M059J (cell line): Measurements from ENCODE around the gene CSRNP2. TPM values are rescaled to one million over a fixed set of nuclear protein-coding genes. Genes with fewer than 3 reads are reported as not detected.
A peak's percentile ranks its signal among the peaks of the same experiment; 100 is the strongest.
"Not testable (repeated sequence)": the region's sequence is repeated elsewhere in the genome, so short reads cannot be mapped to it uniquely, and the experiment has no call there.

Source experiments
- DNase-seq: peaks from one replicate; pipeline ENCODE4 v3.0.0-alpha.2; 2012; ENCODE audit warnings: low read depth
- total RNA-seq: library from RNA; depleted of rRNA; stranded (reverse); fragments of >200 nt; shearing (Covaris generic); gene quantifications from 2 replicates; pipeline ENCODE4 v1.2.3, GENCODE V29; 2014; rRNA removed

Gene CSRNP2, protein sequence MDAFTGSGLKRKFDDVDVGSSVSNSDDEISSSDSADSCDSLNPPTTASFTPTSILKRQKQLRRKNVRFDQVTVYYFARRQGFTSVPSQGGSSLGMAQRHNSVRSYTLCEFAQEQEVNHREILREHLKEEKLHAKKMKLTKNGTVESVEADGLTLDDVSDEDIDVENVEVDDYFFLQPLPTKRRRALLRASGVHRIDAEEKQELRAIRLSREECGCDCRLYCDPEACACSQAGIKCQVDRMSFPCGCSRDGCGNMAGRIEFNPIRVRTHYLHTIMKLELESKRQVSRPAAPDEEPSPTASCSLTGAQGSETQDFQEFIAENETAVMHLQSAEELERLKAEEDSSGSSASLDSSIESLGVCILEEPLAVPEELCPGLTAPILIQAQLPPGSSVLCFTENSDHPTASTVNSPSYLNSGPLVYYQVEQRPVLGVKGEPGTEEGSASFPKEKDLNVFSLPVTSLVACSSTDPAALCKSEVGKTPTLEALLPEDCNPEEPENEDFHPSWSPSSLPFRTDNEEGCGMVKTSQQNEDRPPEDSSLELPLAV
- 12.6 and 16.8 TPM in 2 replicates for total RNA-seq

DNA sequence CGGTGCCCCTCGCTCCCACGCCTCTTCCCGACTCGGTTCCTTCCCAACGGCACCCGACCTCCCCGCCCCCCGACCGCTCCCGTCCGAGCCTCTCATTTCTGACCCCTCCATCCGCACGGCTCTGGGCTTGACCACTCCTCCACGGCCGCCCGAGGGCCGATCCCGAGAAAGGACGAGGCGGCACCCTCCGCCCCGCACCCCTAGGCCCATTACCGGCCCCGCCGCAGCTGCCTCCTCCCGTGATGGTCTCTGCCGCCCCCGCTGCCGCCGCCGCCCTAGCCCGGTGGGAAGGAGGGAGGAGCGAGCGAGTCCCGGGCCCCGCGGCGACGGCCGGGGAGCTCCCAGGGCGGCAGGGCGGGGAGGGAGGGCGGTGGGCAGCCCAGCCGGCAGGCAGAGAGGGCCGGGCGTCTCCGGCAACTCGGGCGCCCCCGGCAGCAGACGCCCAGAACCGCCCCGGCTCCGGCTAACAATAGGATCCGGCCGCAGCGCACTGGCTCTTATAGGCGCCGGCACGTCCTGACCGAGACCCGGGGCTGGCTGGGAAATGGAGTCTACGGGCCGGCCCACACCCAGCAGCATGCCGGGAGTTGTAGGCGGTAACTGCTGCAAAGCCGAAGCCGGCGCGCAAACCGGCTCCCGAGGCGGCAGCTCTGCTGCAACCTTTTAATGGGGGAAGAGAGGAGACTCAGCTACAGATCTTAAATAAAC, at the start of gene CSRNP2:
CSRNP2 (minus strand) TSS at position 471 of the 708 bp plus-strand sequence. CDS start 7,035 bp downstream, outside the sequence.
- peak; percentile 93 for DNase-seq

DNA sequence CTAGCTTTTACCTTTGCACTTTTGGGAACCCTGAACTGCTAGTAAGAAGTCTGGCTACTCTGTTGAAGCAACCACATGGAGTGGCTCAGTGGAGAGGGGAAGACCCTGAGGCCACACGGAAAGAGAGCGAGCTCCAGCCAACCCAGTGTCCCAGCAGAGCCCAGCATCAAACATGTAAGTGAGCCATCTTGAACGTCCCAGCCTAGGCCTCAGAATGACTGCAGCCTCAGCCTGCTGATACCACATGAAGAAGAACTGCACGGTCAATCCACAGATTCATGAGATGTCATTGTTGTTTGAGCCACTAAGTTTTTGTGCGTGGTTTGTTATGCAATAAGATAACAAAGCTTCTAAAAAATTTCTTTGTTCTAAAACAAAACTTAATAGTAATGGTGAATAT, 49.3 kb upstream of the CSRNP2 start:
- DNase-seq: no peak

DNA sequence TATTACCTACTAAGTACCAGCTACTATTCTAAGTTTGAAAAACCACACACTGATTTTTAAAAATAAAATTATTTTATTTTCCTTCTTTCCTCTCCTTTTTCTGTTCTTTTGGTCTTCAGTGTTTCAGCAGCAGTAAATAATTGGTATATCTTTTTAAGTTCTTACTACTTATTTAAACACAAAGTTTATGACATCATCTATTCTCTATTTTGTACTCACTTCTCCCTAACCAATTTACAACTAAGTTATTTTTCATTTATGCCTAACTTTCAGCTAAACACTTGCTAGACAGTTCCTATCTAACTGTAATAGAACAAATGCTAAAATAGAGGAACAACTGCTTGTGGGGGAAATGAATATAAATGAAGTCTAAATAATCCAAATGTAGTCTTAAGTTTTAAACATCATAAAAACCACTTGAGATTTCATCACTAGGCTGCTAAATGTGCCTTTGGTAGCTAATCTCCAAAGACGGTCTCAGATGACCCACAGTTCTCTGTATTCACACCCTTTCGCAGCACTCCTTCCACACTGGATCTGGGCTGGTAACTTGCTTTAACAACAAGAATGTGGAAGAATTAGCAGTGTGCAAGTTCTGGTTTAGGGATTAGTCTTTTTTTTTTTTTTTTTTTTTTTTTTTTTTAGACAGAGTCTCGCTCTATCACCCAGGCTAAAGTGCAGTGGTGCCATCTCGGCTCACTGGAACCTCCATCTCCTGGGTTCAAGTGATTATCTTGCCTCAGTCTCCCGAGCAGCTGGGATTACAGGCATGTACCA, 48.5 kb upstream of the CSRNP2 start:
- no peak for DNase-seq

DNA sequence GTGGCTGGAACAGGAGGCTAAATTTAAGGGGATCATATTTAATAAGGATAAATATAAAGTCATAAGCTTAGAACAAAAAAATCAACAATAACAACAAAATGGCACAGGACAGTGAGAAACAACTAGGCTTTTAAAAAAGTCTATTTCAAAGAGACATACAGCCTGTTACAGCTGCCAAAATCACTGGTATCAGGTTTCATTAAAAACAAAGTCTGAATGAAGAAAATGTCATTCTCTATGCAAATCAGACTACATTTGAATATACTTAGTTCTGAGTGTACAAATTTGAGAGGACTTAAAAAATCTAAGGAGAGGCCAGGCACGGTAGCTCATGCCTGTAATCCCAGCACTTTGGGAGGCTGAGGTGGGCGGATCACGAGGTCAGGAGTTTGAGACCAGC, 45.5 kb upstream of the CSRNP2 start:
- peak; percentile 24 for DNase-seq

DNA sequence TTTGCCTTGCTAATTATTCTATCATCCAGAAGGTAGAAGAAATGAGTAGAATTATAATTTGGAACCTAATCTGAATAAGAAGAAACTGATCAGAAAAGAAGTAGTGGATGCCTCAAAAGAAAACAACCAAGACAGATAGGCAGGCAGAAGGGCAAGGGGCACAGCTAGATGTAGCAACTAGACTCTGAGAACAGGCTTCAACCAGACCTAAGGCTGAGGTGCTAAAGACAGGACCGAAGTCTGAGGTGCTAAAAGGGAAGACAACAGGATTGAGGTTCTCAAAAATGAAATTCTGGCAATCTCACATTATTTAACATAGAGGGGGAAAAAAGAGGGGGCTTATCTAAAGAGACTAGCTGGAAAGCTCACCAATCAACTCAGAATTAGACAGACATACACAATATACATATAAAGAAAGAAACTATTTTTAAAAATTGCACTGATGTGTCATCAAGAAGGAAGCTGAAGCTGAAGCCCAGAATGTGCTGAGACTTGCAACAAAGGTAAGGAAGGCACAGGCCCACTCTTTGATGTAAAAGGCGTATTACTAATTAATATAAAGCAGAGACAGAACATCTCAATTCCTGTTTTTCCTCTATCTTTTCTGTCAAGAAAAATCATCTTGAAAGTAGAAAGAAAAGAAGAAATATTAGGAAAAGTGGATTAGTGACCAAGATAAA, 43.8 kb upstream of the CSRNP2 start:
- DNase-seq: no peak

DNA sequence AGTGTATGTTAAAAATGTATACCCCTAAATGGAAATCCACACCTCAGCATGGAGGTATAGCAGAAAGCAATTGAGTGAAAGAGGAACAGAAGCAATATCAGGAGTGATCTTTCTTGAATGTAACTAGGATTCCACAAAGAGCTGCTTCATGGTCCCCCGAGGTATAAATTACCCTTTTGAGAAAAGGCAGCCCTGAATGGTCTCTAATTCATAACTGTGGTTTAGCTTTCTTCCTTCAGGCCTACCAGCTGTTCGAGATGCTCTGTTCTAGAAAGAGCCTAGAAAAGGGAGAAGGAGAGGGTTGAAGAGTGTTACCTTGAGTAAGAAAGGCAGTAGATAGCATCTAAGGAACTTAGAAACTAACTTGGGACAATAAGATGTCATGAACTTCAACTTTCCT, 42.9 kb upstream of the CSRNP2 start:
- DNase-seq: no peak

DNA sequence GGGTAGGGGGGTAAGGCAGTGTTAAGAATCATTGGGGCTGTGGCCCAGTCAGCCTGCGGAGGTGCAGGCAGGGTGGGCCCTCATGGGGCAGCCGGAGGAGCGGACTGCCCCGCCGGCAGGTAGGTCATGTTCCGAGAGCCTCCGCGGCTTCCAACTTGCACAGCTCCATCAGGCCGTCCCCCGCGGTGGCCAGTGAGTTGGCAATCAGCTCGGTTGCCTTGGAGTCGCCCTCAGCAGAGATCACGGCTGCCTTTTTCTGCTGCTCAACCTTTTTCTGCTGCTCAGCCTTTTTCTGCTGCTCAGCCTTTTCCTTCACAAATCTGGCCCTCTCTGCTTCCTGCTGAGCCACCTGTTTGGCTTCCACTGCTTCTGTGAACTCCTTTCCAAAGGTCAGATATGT, 41.1 kb upstream of the CSRNP2 start:
- no peak for DNase-seq

DNA sequence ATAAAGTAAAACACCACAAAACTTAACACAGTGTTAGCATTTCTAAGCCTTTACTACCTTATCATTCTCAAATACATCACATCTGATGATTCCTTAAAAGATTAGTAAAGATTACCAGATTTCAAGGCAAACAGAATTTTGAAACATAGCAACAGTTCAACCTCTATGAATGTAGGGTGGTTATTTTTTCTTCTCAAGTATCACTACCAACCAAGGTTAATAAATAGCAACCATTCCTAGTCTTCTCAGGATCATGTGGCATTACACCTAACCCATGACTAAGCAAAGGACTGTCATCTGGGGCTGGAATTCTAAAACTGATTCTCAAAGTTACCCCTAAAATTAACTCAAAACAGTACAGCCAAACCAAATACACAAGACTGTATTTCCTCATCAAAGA, 39.4 kb upstream of the CSRNP2 start:
- DNase-seq: peak; percentile 6

DNA sequence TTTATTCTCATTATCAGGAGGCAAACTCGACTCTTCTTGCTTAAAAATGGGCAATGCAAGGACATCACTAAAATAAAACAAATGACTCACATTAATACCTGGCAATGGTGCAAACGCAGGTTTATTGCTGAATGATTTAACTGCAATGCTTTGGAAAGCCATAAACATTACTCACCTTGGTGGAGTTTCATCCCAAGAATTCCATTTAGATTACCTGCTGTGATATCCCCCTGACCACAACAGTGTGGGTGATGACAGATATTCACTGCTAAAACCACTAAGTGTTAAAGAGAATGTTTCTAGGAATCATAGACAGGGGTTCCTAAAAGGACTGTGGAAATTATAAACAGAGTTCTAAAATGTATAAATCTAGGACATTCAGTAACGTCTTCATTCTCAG, 35.3 kb upstream of the CSRNP2 start:
- peak; percentile 94 for DNase-seq

DNA sequence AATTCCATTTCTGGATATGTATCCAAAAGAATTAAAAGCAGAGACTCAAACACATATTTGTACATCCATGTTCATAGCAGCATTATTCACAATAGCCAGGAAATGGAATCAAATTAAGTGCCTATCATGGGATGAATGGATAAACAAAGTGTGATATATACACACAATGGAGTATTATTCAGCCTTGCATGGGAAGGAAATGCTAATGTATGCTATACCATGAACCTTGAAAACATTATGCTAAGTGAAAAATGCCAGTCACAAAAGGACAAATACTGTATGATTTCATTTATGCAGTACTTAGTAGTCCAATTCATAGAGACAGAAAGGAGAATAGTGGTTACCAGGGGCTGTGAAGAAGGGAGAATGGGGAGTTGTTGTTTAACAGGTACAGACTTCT, 32.1 kb upstream of the CSRNP2 start:
- DNase-seq: no peak

DNA sequence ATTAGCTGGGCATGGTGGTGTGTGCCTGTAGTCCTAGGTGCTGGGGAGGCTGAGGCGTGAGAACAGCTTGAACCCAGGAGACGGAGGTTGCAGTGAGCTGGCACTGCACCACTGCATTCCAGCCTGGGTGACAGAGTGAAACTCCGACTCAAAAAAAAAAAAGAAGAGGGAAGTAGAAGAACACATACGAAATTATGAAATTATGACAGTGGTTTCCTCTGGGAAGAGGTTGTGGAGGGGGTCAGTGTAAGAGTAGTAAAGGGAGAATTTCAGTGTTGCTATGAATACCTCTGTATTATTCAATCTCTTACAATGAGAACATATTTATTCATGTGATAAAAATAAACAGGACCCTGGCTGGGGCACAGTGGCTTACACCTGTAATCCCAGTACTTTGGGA, 24.7 kb upstream of the CSRNP2 start:
- no peak for DNase-seq

DNA sequence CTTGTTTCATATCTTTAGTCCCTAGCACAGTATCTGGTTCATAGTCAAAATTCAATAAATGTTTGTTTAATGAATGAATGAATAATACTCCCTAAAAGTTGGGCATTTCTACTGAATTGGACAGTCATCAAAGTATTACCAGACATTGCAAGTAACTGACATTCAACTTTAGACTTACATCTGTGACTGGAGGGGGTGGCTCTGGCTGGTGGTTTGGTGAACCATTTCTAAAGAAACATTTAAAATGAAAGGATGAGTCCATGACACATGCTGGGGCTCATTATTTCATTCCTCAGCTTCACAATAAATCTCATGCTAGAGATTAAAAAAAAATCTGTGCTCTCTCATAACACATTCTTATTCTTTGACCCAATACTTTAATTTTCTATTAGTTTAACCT, 20.6 kb upstream of the CSRNP2 start:
- DNase-seq: no peak

DNA sequence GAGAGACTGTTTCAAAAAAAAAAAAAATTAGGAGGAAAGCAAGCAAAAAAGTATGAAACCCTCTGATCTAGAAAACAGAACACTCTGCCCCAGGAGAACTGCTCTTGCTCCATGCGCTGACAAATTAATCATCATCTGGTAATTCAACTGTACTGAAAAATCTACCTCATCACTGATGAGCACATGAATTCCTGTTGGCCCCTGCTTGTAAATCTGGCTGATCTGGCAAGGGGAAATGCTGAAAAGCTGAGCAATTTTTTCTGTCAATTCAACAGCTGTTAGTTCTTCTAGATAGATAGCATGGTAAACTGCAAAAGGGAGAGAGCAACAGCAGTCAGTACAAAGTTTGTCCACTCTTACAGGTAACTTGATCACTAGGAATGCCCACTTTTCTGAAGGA, 15.2 kb upstream of the CSRNP2 start:
- DNase-seq: no peak

DNA sequence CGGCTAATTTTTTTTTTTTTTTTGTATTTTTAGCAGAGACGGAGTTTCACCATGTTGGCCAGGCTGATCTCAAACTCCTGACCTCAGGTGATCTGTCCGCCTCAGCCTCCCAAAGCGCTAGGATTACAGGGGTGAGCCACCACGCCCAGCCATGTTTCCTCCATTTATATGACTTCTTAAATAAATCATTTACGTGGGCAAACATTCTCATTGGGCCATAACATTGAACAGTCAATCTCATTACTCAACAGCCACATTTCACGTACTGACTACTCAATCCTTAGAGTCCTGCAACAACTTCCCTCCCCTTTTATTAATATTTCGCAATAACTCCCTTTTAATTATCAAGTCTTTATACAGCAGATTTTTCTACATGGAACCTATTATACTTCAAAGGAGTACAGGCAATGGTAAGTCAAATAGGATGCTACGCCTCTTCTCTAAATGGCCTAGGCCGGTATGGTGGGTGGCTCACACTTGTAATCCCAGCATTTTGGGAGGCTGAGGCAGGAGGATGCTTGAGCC, 7.4 kb upstream of the CSRNP2 start:
- no peak for DNase-seq

DNA sequence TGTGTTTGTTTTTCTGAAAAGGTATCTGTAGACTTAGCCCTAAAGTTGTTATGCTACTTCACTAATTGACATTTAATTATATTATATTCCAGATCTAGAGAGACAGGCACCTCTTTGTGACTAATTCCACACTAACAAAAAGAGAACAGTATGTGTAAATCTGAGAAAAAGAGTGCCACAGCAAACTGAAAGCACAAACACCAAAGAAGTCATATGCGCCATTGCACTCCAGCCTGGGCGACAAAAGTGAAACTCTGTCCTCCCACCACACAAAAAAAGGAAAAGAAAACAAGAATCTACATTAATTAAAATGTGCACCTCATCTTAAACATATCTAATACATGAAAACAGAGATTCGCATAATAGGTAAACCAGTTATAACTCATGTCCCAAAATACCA, 4.4 kb upstream of the CSRNP2 start:
- no peak for DNase-seq

DNA sequence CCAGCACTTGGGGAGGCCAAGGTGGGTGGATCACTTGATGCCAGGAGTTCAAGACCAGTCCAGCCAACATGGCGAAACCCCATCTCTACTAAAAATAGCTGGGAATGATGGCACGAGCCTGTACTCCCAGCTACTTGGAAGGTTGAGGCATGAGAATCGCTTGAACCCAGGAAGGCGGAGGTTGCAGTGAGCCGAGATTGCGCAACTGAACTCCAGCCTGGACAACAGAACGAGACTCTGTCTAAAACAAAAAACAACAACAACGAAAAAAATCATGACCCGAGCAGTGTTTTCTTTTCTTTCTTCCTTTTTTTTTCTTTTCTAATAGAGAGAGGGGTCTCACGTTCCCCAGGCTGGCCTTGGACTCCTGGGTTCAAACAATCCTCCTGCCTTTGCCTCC, 3.5 kb upstream of the CSRNP2 start:
- no peak for DNase-seq

DNA sequence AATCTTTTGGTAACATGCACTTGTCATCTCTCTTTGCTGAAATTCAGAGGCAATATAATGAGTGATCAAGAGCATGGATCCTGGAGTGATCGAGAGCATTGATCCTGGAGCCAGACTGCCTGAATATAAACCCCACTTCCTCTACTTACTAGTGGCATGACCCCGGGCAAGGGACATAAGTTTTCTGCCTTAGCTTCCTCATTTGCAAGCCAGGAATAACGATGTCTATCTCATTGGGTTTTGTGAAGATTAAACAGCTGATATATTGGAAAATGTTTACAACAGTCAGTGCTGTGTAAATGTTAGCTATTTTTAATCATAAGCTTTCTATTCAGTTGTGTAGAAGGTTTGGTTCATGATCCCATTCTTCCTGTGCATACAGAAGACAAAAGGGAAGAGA, 2.4 kb upstream of the CSRNP2 start:
- DNase-seq: no peak

DNA sequence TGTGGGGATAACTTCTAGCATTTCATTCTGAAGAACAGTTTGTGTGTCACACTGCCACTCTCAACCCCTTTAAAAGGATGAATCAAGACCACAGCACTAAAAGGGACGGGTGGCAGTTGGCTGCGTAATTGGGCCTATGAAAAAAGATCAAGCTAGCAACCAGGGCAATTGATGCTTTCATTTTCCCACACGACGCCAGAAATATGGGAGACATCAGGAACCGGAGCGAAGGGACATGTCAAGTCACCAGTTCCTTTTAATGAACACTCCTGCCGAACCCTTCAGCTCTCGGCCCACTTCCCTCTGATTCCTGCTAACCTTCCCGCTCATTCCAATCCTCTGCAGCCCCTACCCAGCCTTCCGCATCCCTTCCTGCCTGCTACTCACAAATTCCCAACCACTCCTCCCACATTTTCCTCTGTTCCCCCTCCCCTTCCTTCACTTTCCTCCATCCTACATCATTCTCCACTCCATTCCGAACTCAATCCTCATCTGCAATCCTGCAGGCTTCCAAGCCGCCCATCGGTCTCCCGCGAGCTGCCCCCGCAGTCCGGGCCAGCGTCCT, 753 bp downstream of the CSRNP2 start:
- peak; percentile 67 for DNase-seq

DNA sequence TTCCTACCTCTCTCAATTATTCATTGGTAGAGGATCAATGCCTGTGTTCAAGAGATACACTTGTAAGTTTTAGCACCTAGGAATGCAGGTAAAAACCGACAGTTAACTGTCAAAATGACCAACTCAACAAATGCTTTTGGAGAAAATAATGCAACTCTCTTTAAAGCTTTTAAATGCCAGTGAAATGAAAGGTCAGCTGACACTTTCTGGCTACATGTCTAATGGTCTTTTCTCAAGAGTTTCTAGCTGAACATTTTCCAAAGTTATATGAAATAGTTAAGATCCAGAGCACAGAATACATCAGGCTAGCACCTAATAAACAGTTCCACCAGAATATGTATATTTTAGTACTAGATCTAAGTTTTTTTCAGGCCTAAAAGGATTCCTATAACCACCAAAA, 2.0 kb downstream of the CSRNP2 start:
- no peak for DNase-seq

DNA sequence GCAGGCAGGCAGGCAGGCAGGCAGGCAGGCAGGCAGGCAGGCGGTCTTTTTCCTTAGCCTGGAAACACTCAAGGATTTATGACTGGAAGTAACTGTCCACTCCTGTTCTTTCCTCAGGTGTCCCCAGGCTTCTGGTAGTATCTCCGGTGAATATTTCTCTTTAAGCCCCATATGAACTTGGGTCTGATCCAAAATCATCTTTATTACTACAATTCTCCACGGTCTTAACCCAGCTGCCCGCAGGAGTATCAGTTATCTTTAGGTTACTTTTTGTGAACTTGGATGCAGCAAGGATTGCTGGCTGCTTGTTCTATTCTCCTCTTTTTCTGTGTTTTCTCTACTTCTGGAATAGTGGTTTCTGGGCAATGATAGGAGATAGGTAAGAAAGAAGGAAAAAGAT, 3.3 kb downstream of the CSRNP2 start:
- DNase-seq: no peak

DNA sequence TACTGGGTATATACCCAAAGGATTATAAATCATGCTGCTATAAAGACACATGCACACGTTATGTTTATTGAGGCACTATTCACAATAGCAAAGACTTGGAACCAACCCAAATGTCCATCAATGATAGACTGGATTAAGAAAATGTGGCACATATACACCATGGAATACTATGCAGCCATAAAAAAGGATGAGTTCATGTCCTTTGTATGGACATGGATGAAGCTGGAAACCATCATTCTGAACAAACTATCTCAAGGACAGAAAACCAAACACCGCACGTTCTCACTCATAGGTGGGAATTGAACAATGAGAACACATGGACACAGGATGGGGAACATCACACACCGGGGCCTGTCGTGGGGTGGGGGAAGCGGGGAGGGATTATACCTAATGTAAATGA, 4.5 kb downstream of the CSRNP2 start:
- not testable (repeated sequence) for DNase-seq
